Spleen (tissue), 11 donors: Measurements from ENCODE around the gene MAPKAP1. TPM values are rescaled to one million over a fixed set of nuclear protein-coding genes. Genes with fewer than 3 reads are reported as not detected.
"Not testable (repeated sequence)": the region's sequence is repeated elsewhere in the genome, so short reads cannot be mapped to it uniquely, and the experiment has no call there.

Experiments
- DNase-seq: peaks from one replicate; pipeline ENCODE4 v3.0.0-alpha.2; 2020
- H3K27ac ChIP-seq, 8 donors: fragments of 200-600 bp; sonication (generic) in 7 of 8; 1 replicate in 4 of 8; 2 replicates in 4 of 8; pipeline versions ENCODE4 v1.5.0 to v1.8.0; 2016 to 2021; ENCODE audit warnings: inconsistent platforms in 4 of 8, mild to moderate bottlenecking in 4 of 8, moderate library complexity in 1 of 8
- H3K27me3 ChIP-seq, 7 donors: fragments of 200-600 bp; sonication (generic) in 6 of 7; replicated peaks in 1 of 7; 1 replicate in 4 of 7; 2 replicates in 3 of 7; pipeline versions ENCODE4 v1.5.0 to v1.8.0; 2016 to 2021; ENCODE audit warnings: inconsistent platforms in 3 of 7, mild to moderate bottlenecking in 1 of 7
- H3K36me3 ChIP-seq, 6 donors: fragments of 200-600 bp; sonication (generic) in 5 of 6; 1 replicate in 4 of 6; 2 replicates in 2 of 6; pipeline versions ENCODE4 v1.5.0 to v1.8.0; 2016 to 2021; ENCODE audit warnings: inconsistent platforms in 2 of 6
- H3K4me1 ChIP-seq, 6 donors: fragments of 200-600 bp; sonication (generic) in 5 of 6; 1 replicate in 3 of 6; 2 replicates in 3 of 6; pipeline versions ENCODE4 v1.5.0 to v1.8.0; 2016 to 2021; ENCODE audit warnings: inconsistent platforms in 3 of 6
- H3K4me3 ChIP-seq, 8 donors: fragments of 200-600 bp; sonication (generic) in 7 of 8; 1 replicate in 4 of 8; 2 replicates in 4 of 8; pipeline versions ENCODE4 v1.5.0 to v1.8.0; 2016 to 2021; ENCODE audit warnings: inconsistent platforms in 4 of 8, mild to moderate bottlenecking in 4 of 8, moderate library complexity in 2 of 8
- H3K9me3 ChIP-seq, 8 donors: fragments of 200-600 bp; sonication (generic) in 7 of 8; 1 replicate in 4 of 8; 2 replicates in 4 of 8; pipeline versions ENCODE4 v1.5.0 to v1.8.0; 2016 to 2021; ENCODE audit warnings: inconsistent platforms in 4 of 8
- POLR2A ChIP-seq, 3 donors: fragments of 450-650 bp; IDR thresholded peaks; one replicate each; pipeline ENCODE4 v1.5.1; 2017; ENCODE audit warnings: antibody characterized with exemption in 3 of 3, mild to moderate bottlenecking in 1 of 3
- POLR2AphosphoS5 ChIP-seq, 3 donors: sonication (generic); formaldehyde crosslinking; IDR thresholded peaks; one replicate each; pipeline ENCODE4 v1.5.1; 2017; ENCODE audit warnings: antibody characterized with exemption in 3 of 3
- WGBS, 5 donors: extraction: QIAGEN DNeasy Blood & Tissue Kit in 3 of 5; methylation state at CpG; one replicate each; pipeline versions ENCODE4 v1.1.5 to v1.1.7; 2013 to 2018; 5-methylcytosine and 5-hydroxymethylcytosine counted together
- intact Hi-C: fragments of 100-400 bp; cut with DNase I; formaldehyde crosslinking; loops from one replicate; pipeline ENCODE4 v1.15.0; 2023; ENCODE audit warnings: low total_unique reads
- polyA plus RNA-seq, 3 donors: library from polyadenylated mRNA; stranded (reverse); fragments of 200-250 nt; gene quantifications; one replicate each; pipeline ENCODE4 v1.2.1, GENCODE V29; 2013
- total RNA-seq, 7 donors: library from RNA; depleted of rRNA in 3 of 7; stranded (reverse); fragments of >200 nt in 3 of 7; fragmentation: NEBNext Ultra II Directional in 4 of 7; extraction: Animal tissue kit (Norgen Biotek cat#: 25700) in 4 of 7; gene quantifications; one replicate each; pipeline versions ENCODE4 v1.1.0 to v1.2.1, GENCODE V29; 2016 to 2021
- TF ChIP-seq, protein P1 (sequence below), 11 experiments: fragments of 200-600 bp in 7 of 11; fragments of 450-650 bp in 4 of 11; sonication (generic) in 4 of 11; IDR thresholded peaks in 8 of 11; conservative IDR thresholded peaks in 3 of 11; 1 replicate in 7 of 11; 2 replicates in 4 of 11; pipeline versions ENCODE4 v1.4.0 to v1.8.0; 2016 to 2021; ENCODE audit warnings: antibody characterized with exemption in 11 of 11, inconsistent platforms in 4 of 11, mild to moderate bottlenecking in 1 of 11
- donor health status: healthy with polysubstance abuse.
- donor health status: DM: no; HTN: no; CAD: no; lungs with moderate emphysema.
- donor health status: DM: no; HTN: no; CAD: no.
- donor health status: Bipolar disorder and iron deficiency.
- donor health status: healthy.
- donor health status: DM: no; HTN: no; CAD: no.
- donor health status: DM: yes; HTN: yes; CAD: no.

MAPKAP1 gene
- total and polyA plus RNA-seq, 10 donors, result 37.2 to 77.2 (median 60.4) TPM

DNA sequence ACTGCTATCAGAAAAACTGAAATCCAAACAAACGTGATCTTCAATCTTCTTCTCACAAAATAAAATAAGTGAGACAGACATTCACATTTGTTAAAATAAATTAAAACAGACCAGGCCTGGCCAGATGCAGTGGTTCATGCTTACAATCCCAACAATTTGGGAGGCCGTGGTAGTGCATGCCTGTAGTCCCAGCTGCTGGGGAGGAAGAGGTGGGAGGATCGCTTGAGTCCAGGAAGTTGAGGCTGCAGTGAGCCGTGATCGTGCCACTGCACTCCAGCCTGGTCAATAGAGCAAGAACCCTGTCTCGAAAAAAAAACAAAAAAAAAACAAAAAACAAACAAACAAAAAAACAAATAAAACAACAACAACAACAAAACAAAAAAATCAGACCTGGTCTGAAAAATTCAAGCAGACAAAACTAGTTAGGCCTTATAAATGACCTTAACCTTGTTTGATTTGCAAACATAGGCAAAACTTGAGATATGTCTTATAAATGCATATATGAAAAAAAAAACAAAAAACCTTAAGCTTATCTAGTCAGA lies 10.8 kb downstream of the MAPKAP1 start:
- Histone ChIP-seq H3K9me3 (no peaks in the 10 kb centered on the region), H3K4me1 (peaks cover 0 to 59% (median 17%) of the 10 kb centered on the region in 6 donors), H3K36me3 (no peaks in the 10 kb centered on the region), H3K27me3 (no peaks in the 10 kb centered on the region), H3K4me3 (no peak overlapping the region), H3K27ac (no peak overlapping the region)
- no peak for DNase-seq
- TF ChIP-seq, protein P1, sequence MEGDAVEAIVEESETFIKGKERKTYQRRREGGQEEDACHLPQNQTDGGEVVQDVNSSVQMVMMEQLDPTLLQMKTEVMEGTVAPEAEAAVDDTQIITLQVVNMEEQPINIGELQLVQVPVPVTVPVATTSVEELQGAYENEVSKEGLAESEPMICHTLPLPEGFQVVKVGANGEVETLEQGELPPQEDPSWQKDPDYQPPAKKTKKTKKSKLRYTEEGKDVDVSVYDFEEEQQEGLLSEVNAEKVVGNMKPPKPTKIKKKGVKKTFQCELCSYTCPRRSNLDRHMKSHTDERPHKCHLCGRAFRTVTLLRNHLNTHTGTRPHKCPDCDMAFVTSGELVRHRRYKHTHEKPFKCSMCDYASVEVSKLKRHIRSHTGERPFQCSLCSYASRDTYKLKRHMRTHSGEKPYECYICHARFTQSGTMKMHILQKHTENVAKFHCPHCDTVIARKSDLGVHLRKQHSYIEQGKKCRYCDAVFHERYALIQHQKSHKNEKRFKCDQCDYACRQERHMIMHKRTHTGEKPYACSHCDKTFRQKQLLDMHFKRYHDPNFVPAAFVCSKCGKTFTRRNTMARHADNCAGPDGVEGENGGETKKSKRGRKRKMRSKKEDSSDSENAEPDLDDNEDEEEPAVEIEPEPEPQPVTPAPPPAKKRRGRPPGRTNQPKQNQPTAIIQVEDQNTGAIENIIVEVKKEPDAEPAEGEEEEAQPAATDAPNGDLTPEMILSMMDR (IDR thresholded peaks at IDR 0.05 in 8 of 11, conservative IDR thresholded peaks at IDR 0.05 in 3 of 11), result no peak
- no peak for TF ChIP-seq POLR2AphosphoS5 (IDR thresholded peaks at IDR 0.05)
- TF ChIP-seq POLR2A (IDR thresholded peaks at IDR 0.05), result no peak
- WGBS, 5 donors, result 34 to 58% (median 40%) methylated on average over 6 of the region's 6 CpGs
- intact Hi-C loops, result no loop called here

DNA sequence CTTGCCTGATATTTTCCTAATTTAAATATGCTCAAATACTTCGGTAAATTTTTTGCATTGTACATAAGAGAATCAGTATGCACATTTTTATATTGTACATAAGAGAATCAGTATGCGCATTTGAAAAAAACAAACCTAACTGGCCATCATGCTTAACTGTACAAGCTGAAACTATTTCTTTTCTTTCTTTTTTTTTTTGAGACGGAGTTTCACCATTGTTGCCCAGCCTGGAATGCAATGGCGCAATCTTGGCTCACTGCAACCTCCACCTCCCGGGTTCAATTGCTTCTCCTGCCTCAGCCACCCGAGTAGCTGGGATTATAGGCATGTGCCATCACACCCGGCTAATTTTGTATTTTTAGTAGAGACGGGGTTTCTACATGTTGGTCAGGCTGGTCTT lies 11.5 kb downstream of the MAPKAP1 start:
- peaks cover 0 to 58% (median 11%) of the 10 kb centered on the region in 6 donors for H3K4me1 ChIP-seq
- intact Hi-C loops, H3K4me3 ChIP-seq, H3K27me3 ChIP-seq, H3K9me3 ChIP-seq, H3K27ac ChIP-seq, H3K36me3 ChIP-seq, DNase-seq: not testable (repeated sequence)
- 76 to 89% (median 84%) methylated on average over 8 of the region's 8 CpGs for WGBS, 5 donors

DNA sequence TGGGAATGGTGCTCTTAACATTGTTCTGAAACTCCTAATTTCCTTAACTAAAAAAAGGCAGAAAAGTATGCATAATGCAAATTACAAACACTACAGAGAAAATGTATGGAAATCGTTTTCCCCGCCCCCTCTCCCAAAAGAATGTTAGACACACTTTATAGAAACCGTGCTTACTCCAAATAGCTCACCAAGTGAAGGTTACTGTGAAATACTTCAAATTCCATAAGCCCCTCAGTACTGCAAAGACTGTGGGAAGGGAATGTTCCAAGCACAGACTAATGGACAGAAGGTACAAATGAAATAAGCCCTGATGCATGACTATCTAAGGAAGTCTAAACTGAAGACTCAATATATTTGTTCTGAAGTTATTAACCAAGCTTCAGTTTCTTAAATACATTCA lies 12.5 kb downstream of the MAPKAP1 start:
- intact Hi-C loops, result no loop called here
- Histone ChIP-seq H3K4me3 (no peak overlapping the region), H3K27ac (no peak overlapping the region), H3K27me3 (no peaks in the 10 kb centered on the region), H3K36me3 (no peaks in the 10 kb centered on the region), H3K9me3 (no peaks in the 10 kb centered on the region), H3K4me1 (peaks cover 0 to 60% (median 9%) of the 10 kb centered on the region in 6 donors)
- WGBS, 5 donors, result 84 to 94% (median 87%) methylated on average over 3 of the region's 3 CpGs
- no peak for DNase-seq
- TF ChIP-seq POLR2A (IDR thresholded peaks at IDR 0.05) (no peak), POLR2AphosphoS5 (IDR thresholded peaks at IDR 0.05) (no peak)
- TF ChIP-seq, protein P1 (IDR thresholded peaks at IDR 0.05 in 8 of 11, conservative IDR thresholded peaks at IDR 0.05 in 3 of 11), result no peak

DNA sequence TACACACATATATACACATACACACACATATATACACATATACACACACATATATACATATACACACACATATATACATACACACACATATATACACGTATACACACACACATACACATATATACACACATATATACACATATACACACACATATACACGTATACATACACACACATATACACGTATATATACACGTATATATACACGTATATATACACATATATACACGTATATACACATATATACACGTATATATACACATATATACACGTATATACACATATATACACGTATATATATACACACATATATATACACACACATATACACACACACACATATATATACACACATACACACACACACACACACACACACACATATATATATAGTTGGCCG lies 13.5 kb downstream of the MAPKAP1 start:
- intact Hi-C loops, DNase-seq, H3K4me3 ChIP-seq, H3K27ac ChIP-seq, H3K9me3 ChIP-seq, H3K36me3 ChIP-seq, H3K27me3 ChIP-seq: not testable (repeated sequence)
- peaks cover 0 to 64% (median 9%) of the 10 kb centered on the region in 6 donors for H3K4me1 ChIP-seq
- WGBS, 5 donors, result 85 to 95% (median 90%) methylated on average over 10 of the region's 10 CpGs

DNA sequence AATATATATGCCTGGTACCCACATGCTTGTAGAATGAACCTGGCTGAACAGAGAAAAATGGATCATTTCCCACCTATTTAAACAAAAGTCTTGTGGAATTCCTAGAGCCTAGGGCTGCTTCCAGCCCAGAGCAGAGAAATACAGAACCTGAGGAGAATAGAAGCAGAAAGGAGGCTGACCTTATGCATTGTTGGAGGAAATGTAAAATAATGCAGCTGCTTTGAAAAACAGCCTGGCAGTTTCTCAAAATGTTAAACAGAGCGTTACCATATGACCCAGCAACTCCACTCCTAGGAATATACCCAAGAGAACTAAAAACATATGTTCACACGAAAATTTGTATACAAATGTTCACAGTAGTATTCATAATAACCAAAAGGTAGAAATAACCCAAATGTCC lies 15.1 kb downstream of the MAPKAP1 start:
- DNase-seq, result no peak
- no peak overlapping the region for H3K27ac ChIP-seq
- no peaks in the 10 kb centered on the region for H3K9me3 ChIP-seq
- peaks cover 0 to 61% (median 9%) of the 10 kb centered on the region in 6 donors for H3K4me1 ChIP-seq
- no peak overlapping the region for H3K4me3 ChIP-seq
- intact Hi-C loops, result no loop called here
- TF ChIP-seq, protein P1 (IDR thresholded peaks at IDR 0.05 in 8 of 11, conservative IDR thresholded peaks at IDR 0.05 in 3 of 11), result no peak
- TF ChIP-seq POLR2A (IDR thresholded peaks at IDR 0.05) (no peak), POLR2AphosphoS5 (IDR thresholded peaks at IDR 0.05) (no peak)
- H3K36me3 ChIP-seq, result no peaks in the 10 kb centered on the region
- H3K27me3 ChIP-seq, result no peaks in the 10 kb centered on the region
- WGBS, 5 donors, result 75 to 82% (median 81%) methylated on average over 2 of the region's 2 CpGs
